ENCODE data around the gene EXOC3.

DNA sequence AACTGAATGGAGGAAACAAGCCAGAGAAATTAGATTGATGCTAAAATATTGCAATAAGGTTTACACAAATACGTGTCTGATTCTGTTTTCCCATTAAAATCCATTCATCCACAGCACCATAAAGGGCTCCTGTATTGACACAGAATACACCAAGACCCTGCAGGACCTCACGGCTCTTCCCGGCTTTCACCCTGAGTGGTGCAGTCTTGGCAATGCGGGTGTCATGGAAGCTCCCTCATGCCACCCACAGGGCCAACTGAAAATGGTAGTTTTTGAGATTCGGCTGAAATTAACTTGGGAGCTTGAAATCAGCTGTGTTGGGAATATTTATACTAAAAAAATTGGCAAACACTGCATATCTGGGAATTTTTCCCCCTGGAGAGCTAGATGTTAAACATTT lies 17.3 kb upstream of the EXOC3 start:
- no peak for TF ChIP-seq RXRA (IDR thresholded peaks at IDR 0.05; ENCODE audit: insufficient read depth, low read depth, low read length)
- no peak for TF ChIP-seq GABPA (IDR thresholded peaks at IDR 0.05; ENCODE audit: borderline replicate concordance, insufficient read depth, low read length)
- no peak for TF ChIP-seq RFX5 (IDR thresholded peaks at IDR 0.05; ENCODE audit: borderline replicate concordance, low read depth, low read length)
- TF ChIP-seq CBX8 (IDR thresholded peaks at IDR 0.05; ENCODE audit: borderline replicate concordance, low read depth, low read length): no peak
